Measurements from ENCODE around the gene BCL11B. TPM values are rescaled to one million over a fixed set of nuclear protein-coding genes. Genes with fewer than 3 reads are reported as not detected.

Gene BCL11B
- total and polyA plus RNA-seq, 4 donors: 0.04 to 0.42 (median 0.16) TPM

- no peak overlapping the region for H3K9ac ChIP-seq (ENCODE audit: low read depth in 1 of 2, low read length in 2 of 2)
- 87% methylated on average over 8 of the region's 8 CpGs for WGBS
- DNase-seq (ENCODE audit: low spot score): no peak
- H3K36me3 ChIP-seq (ENCODE audit: control insufficient read depth in 4 of 4, insufficient read depth in 3 of 4, low read depth in 1 of 4, low read length in 3 of 4): no peaks in the 10 kb centered on the region
- no peaks in the 10 kb centered on the region for H3K4me1 ChIP-seq (ENCODE audit: control insufficient read depth in 4 of 4, insufficient read depth in 4 of 4, low read length in 3 of 4)
- TF ChIP-seq, protein P1, sequence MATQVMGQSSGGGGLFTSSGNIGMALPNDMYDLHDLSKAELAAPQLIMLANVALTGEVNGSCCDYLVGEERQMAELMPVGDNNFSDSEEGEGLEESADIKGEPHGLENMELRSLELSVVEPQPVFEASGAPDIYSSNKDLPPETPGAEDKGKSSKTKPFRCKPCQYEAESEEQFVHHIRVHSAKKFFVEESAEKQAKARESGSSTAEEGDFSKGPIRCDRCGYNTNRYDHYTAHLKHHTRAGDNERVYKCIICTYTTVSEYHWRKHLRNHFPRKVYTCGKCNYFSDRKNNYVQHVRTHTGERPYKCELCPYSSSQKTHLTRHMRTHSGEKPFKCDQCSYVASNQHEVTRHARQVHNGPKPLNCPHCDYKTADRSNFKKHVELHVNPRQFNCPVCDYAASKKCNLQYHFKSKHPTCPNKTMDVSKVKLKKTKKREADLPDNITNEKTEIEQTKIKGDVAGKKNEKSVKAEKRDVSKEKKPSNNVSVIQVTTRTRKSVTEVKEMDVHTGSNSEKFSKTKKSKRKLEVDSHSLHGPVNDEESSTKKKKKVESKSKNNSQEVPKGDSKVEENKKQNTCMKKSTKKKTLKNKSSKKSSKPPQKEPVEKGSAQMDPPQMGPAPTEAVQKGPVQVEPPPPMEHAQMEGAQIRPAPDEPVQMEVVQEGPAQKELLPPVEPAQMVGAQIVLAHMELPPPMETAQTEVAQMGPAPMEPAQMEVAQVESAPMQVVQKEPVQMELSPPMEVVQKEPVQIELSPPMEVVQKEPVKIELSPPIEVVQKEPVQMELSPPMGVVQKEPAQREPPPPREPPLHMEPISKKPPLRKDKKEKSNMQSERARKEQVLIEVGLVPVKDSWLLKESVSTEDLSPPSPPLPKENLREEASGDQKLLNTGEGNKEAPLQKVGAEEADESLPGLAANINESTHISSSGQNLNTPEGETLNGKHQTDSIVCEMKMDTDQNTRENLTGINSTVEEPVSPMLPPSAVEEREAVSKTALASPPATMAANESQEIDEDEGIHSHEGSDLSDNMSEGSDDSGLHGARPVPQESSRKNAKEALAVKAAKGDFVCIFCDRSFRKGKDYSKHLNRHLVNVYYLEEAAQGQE (IDR thresholded peaks at IDR 0.05): no peak
- no peak for TF ChIP-seq GABPA (IDR thresholded peaks at IDR 0.05 in 1 of 2, conservative IDR thresholded peaks at IDR 0.05 in 1 of 2)
- TF ChIP-seq HNF4G (IDR thresholded peaks at IDR 0.05): no peak
- no peak for TF ChIP-seq NR2F2 (IDR thresholded peaks at IDR 0.05)
- TF ChIP-seq, protein P2, sequence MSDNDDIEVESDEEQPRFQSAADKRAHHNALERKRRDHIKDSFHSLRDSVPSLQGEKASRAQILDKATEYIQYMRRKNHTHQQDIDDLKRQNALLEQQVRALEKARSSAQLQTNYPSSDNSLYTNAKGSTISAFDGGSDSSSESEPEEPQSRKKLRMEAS (IDR thresholded peaks at IDR 0.05): no peak
- TF ChIP-seq ZBTB33 (IDR thresholded peaks at IDR 0.05): no peak
- TF ChIP-seq CTCF (IDR thresholded peaks at IDR 0.05; ENCODE audit: low read depth, low read length, missing input control): no peak
- no peaks in the 10 kb centered on the region for H3K9me3 ChIP-seq (ENCODE audit: control insufficient read depth in 4 of 4, low read length in 3 of 4)
- no peaks in the 10 kb centered on the region for H3K27me3 ChIP-seq (ENCODE audit: control insufficient read depth in 4 of 4, insufficient read depth in 4 of 4, low read length in 3 of 4)
- H3K4me3 ChIP-seq (ENCODE audit: low read depth in 1 of 3, low read length in 3 of 3): no peak overlapping the region
- no peak overlapping the region for H3K27ac ChIP-seq (ENCODE audit: low read depth in 1 of 2, low read length in 2 of 2)
Observed at GRCh38 chr14:99134516-99135046, 137.4 kb downstream of the BCL11B start.

DNA sequence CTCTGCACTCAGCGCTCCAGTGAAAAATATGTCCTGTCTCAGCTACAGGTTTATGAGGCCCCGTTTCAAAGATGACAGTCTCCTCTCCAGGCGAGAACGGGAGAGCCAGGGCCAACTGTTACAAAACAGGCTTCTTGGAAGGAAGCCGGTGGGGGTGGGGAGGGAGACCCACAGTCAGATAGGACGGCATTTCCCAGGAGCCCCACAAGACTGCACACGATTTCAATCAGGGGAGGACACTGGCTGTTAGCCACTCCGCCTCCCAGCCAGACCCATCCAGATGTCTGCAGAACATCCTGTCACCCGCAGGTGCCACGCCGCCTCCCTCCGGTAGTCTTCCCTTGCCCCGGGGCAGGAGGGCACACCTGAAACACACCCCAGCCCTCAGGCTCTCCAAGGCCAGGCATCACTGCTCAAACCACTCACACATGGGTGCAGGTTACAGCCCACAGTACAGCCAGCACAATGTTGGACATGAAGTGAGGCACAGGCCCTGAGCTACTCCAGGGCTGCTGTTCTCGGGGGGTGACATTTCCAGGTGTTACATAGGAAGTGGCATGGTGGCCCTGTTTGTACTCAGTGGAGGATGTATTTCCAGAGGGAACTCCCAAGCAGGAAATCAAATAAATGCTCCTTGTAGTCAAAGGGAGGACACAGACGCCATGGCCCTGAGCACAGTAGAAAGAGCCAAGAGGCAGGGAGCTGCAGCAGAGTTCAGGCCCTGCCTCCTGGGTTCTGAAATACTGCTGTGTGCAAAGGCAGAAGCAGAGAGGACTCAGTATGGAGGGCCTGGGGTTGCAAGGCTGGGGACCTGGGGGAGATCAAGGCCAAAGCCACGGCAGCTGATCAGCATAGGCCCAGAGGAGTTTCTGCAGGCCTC, 138.1 kb downstream of the BCL11B start:
- WGBS: 76% methylated on average over 16 of the region's 16 CpGs
- DNase-seq (ENCODE audit: low spot score): no peak
- H3K4me3 ChIP-seq (ENCODE audit: low read depth in 1 of 3, low read length in 3 of 3): no peak overlapping the region
- peaks cover 0 to under 1% (median 0%) of the 10 kb centered on the region in 4 donors for H3K4me1 ChIP-seq (ENCODE audit: control insufficient read depth in 4 of 4, insufficient read depth in 4 of 4, low read length in 3 of 4)
- H3K27ac ChIP-seq (ENCODE audit: low read depth in 1 of 2, low read length in 2 of 2): no peak overlapping the region
- H3K27me3 ChIP-seq (ENCODE audit: control insufficient read depth in 4 of 4, insufficient read depth in 4 of 4, low read length in 3 of 4): no peaks in the 10 kb centered on the region
- H3K36me3 ChIP-seq (ENCODE audit: control insufficient read depth in 4 of 4, insufficient read depth in 3 of 4, low read depth in 1 of 4, low read length in 3 of 4): no peaks in the 10 kb centered on the region
- no peak overlapping the region for H3K9ac ChIP-seq (ENCODE audit: low read depth in 1 of 2, low read length in 2 of 2)
- H3K9me3 ChIP-seq (ENCODE audit: control insufficient read depth in 4 of 4, low read length in 3 of 4): no peaks in the 10 kb centered on the region
- TF ChIP-seq SP1 (IDR thresholded peaks at IDR 0.05) (no peak), FOXA2 (IDR thresholded peaks at IDR 0.05) (no peak), ZBTB33 (IDR thresholded peaks at IDR 0.05) (no peak), YY1 (IDR thresholded peaks at IDR 0.05) (no peak), HNF4G (IDR thresholded peaks at IDR 0.05) (no peak), TAF1 (conservative IDR thresholded peaks at IDR 0.05) (no peak), RXRA (IDR thresholded peaks at IDR 0.05) (no peak), GABPA (IDR thresholded peaks at IDR 0.05 in 1 of 2, conservative IDR thresholded peaks at IDR 0.05 in 1 of 2) (no peak), NR2F2 (IDR thresholded peaks at IDR 0.05) (no peak), JUND (IDR thresholded peaks at IDR 0.05) (no peak), EGR1 (IDR thresholded peaks at IDR 0.05; ENCODE audit: low read depth in 2 of 2) (no peak)
- TF ChIP-seq, protein P2 (IDR thresholded peaks at IDR 0.05): no peak
- TF ChIP-seq, protein P3, sequence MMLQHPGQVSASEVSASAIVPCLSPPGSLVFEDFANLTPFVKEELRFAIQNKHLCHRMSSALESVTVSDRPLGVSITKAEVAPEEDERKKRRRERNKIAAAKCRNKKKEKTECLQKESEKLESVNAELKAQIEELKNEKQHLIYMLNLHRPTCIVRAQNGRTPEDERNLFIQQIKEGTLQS (IDR thresholded peaks at IDR 0.05): no peak
- TF ChIP-seq, protein P1 (IDR thresholded peaks at IDR 0.05): no peak

Measured in liver (tissue), 9 donors.